SU-DHL-6 (cell line): ENCODE data around the gene ASB11.

Experiments
- H2AFZ ChIP-seq: fragments of 200-600 bp; sonication (generic); 2 replicates; pipeline ENCODE4 v1.6.1; 2014; ENCODE audit warnings: low read depth, mild to moderate bottlenecking, moderate library complexity, mixed read lengths, antibody characterized with exemption, low read length; ENCODE audit not compliant: severe bottlenecking
- H3F3A ChIP-seq: fragments of 200-600 bp; shearing (Covaris generic); 2 replicates; pipeline ENCODE4 v1.6.0; 2016; ENCODE audit warnings: antibody characterized with exemption, mild to moderate bottlenecking; ENCODE audit not compliant: insufficient read depth
- H3K27ac ChIP-seq: fragments of 200-600 bp; sonication (generic); 2 replicates; pipeline ENCODE4 v1.5.1; 2016; ENCODE audit warnings: low read depth, mild to moderate bottlenecking, low read length, moderate library complexity, mixed read lengths
- H3K27me3 ChIP-seq: fragments of 200-600 bp; sonication (generic), shearing (Covaris generic); 2 replicates; pipeline ENCODE4 v1.6.0; 2014; ENCODE audit warnings: mild to moderate bottlenecking, low read length
- H3K36me3 ChIP-seq: fragments of 200-600 bp; sonication (generic); 2 replicates; pipeline ENCODE4 v1.6.1; 2014; ENCODE audit warnings: mild to moderate bottlenecking, low read length, mixed read lengths
- H3K4me2 ChIP-seq: fragments of 300-600, 200-600 bp; shearing (Covaris generic), sonication (generic); 2 replicates; pipeline ENCODE4 v1.6.0; 2014; ENCODE audit warnings: low read length, low read depth, mild to moderate bottlenecking; ENCODE audit not compliant: poor library complexity, severe bottlenecking
- H3K4me3 ChIP-seq: fragments of 200-600 bp; sonication (generic); 2 replicates; pipeline ENCODE4 v1.5.1; 2014; ENCODE audit warnings: antibody characterized with exemption, low read length, mild to moderate bottlenecking, mixed read lengths; ENCODE audit not compliant: insufficient read depth, poor library complexity, severe bottlenecking
- H3K79me2 ChIP-seq: fragments of 200-600 bp; sonication (generic); 2 replicates; pipeline ENCODE4 v1.6.1; 2014; ENCODE audit warnings: mild to moderate bottlenecking, low read length, moderate library complexity; ENCODE audit not compliant: insufficient read depth
- H3K9ac ChIP-seq: fragments of 200-600 bp; sonication (generic); 2 replicates; pipeline ENCODE4 v1.7.0; 2014; ENCODE audit warnings: mild to moderate bottlenecking, low read length
- H3K9me2 ChIP-seq: fragments of 200-600 bp; sonication (generic); replicated peaks from 2 replicates; pipeline ENCODE4 v1.6.1; 2014; ENCODE audit warnings: low read length; ENCODE audit not compliant: insufficient read depth
- H3K9me3 ChIP-seq: fragments of 200-600 bp; sonication (generic); 2 replicates; pipeline ENCODE4 v1.6.1; 2014; ENCODE audit warnings: low read length, mixed read lengths; ENCODE audit not compliant: insufficient read depth
- H4K20me1 ChIP-seq: fragments of 200-600 bp; sonication (generic); 2 replicates; pipeline ENCODE4 v1.6.1; 2014; ENCODE audit warnings: low read depth, mild to moderate bottlenecking, antibody characterized with exemption, low read length, moderate library complexity, mixed read lengths
- EZH2phosphoT487 ChIP-seq: fragments of 200-600 bp; sonication (generic), shearing (Covaris generic); conservative IDR thresholded peaks from 2 replicates; pipeline ENCODE4 v1.6.1; 2018; ENCODE audit warnings: mild to moderate bottlenecking, antibody characterized with exemption, low read length, moderate library complexity, mixed read lengths
- TF ChIP-seq, protein P1 (sequence below): fragments of 200-600 bp; sonication (generic); IDR thresholded peaks from one replicate; pipeline ENCODE4 v1.5.1; 2017; ENCODE audit warnings: antibody characterized with exemption, mild to moderate bottlenecking, low read length, moderate library complexity; ENCODE audit not compliant: insufficient read depth, poor library complexity, severe bottlenecking

ASB11 gene

GRCh38 chrX:15269618-15270521 is 45.6 kb downstream of the ASB11 start, which contains the start of gene ASB9:
Gene ASB9 (minus strand): TSS chrX:15270083. CDS start chrX:15269874, 209 bp downstream.
- no peaks in the 10 kb centered on the region for H3K36me3 ChIP-seq
- TF ChIP-seq, protein P1, sequence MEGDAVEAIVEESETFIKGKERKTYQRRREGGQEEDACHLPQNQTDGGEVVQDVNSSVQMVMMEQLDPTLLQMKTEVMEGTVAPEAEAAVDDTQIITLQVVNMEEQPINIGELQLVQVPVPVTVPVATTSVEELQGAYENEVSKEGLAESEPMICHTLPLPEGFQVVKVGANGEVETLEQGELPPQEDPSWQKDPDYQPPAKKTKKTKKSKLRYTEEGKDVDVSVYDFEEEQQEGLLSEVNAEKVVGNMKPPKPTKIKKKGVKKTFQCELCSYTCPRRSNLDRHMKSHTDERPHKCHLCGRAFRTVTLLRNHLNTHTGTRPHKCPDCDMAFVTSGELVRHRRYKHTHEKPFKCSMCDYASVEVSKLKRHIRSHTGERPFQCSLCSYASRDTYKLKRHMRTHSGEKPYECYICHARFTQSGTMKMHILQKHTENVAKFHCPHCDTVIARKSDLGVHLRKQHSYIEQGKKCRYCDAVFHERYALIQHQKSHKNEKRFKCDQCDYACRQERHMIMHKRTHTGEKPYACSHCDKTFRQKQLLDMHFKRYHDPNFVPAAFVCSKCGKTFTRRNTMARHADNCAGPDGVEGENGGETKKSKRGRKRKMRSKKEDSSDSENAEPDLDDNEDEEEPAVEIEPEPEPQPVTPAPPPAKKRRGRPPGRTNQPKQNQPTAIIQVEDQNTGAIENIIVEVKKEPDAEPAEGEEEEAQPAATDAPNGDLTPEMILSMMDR: no peak
- TF ChIP-seq EZH2phosphoT487: no peak
- H3K27ac ChIP-seq: no peak within 1 kb of the TSS
- H3K9me2 ChIP-seq: no peaks in the 10 kb centered on the region
- H3K27me3 ChIP-seq: no peaks in the 10 kb centered on the region
- peak within 1 kb of the TSS; percentile 7 for H2AFZ ChIP-seq
- H3F3A ChIP-seq: no peaks in the 10 kb centered on the region
- no peaks in the 10 kb centered on the region for H3K79me2 ChIP-seq
- no peaks in the 10 kb centered on the region for H4K20me1 ChIP-seq
- no peak within 1 kb of the TSS for H3K4me3 ChIP-seq
- no peak within 1 kb of the TSS for H3K4me2 ChIP-seq
- no peaks in the 10 kb centered on the region for H3K9me3 ChIP-seq
- no peak within 1 kb of the TSS for H3K9ac ChIP-seq

GRCh38 chrX:15269120-15269519 is 46.3 kb downstream of the ASB11 start:
- H4K20me1 ChIP-seq: no peaks in the 10 kb centered on the region
- H3K27ac ChIP-seq: no peak overlapping the region
- TF ChIP-seq, protein P1: no peak
- no peak for TF ChIP-seq EZH2phosphoT487
- no peaks in the 10 kb centered on the region for H3K79me2 ChIP-seq
- H3K9me3 ChIP-seq: no peaks in the 10 kb centered on the region
- H3K9ac ChIP-seq: no peak overlapping the region
- no peaks in the 10 kb centered on the region for H3K27me3 ChIP-seq
- H3F3A ChIP-seq: no peaks in the 10 kb centered on the region
- no peak overlapping the region for H2AFZ ChIP-seq
- no peaks in the 10 kb centered on the region for H3K36me3 ChIP-seq
- no peaks in the 10 kb centered on the region for H3K9me2 ChIP-seq
- no peak overlapping the region for H3K4me2 ChIP-seq
- H3K4me3 ChIP-seq: no peak overlapping the region

DNA sequence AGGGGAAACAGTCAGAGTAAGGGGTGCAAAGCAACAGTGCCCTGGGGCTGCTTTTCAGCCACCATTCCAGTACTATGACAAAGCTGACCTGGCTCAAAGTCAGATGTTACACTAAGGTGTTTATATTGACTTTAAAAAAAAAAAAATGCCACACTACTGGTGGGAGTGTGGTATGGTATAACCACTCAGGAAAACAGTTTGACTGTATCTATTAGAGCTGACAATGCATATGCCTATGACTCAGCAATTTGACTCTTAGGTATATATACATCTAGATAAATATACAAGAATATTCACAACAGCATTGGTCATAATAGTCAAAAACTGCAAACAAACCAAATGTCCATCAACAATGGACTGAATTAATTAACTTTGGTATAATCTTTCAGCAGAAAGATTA is 60.6 kb downstream of the ASB11 start:
- Histone ChIP-seq H2AFZ (no peak overlapping the region), H3K27ac (no peak overlapping the region), H3F3A (no peaks in the 10 kb centered on the region), H3K4me3 (no peak overlapping the region), H3K9ac (no peak overlapping the region), H3K79me2 (no peaks in the 10 kb centered on the region), H3K27me3 (no peaks in the 10 kb centered on the region), H3K9me3 (no peaks in the 10 kb centered on the region), H3K9me2 (no peaks in the 10 kb centered on the region), H3K36me3 (no peaks in the 10 kb centered on the region), H4K20me1 (no peaks in the 10 kb centered on the region), H3K4me2 (no peak overlapping the region)
- TF ChIP-seq, protein P1: no peak
- TF ChIP-seq EZH2phosphoT487: no peak
